ENCODE data around the gene SUMO3.

SUMO3 gene

DNA sequence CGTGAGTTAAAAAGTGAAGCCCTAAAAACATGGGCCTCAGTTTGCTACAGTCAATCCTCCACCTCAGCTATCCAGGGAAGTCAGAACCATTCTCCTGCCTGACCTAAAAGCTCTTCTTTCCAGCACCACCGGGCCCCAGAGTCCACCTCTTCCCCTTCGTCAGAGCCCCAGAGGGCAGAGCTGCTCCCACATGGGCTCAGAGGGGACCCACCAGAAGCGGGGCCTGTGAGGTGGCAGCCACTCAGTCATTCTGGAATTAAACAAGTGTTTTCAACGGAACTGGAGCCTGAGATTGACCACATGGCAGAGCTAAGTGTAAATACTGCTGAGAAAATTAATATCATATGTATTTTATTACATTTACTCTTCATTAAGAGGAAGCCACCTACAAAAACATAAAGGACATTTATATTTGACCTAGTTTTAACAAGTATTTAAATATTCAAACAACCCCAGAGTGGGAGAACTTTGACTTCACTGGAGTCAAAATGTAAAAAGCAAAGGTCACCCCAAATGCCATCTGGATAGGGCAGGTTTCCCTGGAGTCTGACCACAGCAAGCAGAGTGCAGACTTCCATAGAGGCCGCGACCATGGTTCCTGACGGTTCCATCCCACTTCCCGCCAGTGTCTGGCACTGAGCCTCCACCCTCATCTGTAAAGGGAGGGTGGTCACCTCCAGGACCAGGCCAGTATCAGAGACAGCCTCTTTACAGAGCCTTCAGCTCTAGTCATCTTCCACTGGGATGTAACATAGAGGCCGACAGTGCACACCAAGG is 1.8 kb downstream of the SUMO3 start:
- no peaks in the 10 kb centered on the region for H3K27me3 ChIP-seq (ENCODE audit: insufficient read depth, low read length, poor library complexity, severe bottlenecking)
- no peaks in the 10 kb centered on the region for H3F3A ChIP-seq (ENCODE audit: low read depth)
- peak overlapping the region; percentile 78 for H3K4me2 ChIP-seq (ENCODE audit: low read depth, low read length, poor library complexity, severe bottlenecking)
- H3K79me2 ChIP-seq (ENCODE audit: insufficient read depth, low read length): peaks cover 74% of the 10 kb centered on the region
- peaks cover 18% of the 10 kb centered on the region for H3K4me1 ChIP-seq (ENCODE audit: insufficient read depth, low read length, poor library complexity, severe bottlenecking)
- H3K36me3 ChIP-seq (ENCODE audit: insufficient read depth, low read length): peaks cover 4% of the 10 kb centered on the region; the same call in 1 of the 2 replicates
- peaks cover 62% of the 10 kb centered on the region for H4K20me1 ChIP-seq (ENCODE audit: insufficient read depth, low read length, poor library complexity, severe bottlenecking)
- H3K9me2 ChIP-seq (replicated peaks; ENCODE audit: low read depth, low read length): no peaks in the 10 kb centered on the region
- H3K9me3 ChIP-seq (ENCODE audit: insufficient read depth, low read depth, low read length): no peaks in the 10 kb centered on the region
- H3K9ac ChIP-seq (ENCODE audit: low read depth, low read length, poor library complexity, severe bottlenecking): peak overlapping the region; percentile 24
- no peak overlapping the region for H2AFZ ChIP-seq (ENCODE audit: low read length)
- TF ChIP-seq, protein P1, sequence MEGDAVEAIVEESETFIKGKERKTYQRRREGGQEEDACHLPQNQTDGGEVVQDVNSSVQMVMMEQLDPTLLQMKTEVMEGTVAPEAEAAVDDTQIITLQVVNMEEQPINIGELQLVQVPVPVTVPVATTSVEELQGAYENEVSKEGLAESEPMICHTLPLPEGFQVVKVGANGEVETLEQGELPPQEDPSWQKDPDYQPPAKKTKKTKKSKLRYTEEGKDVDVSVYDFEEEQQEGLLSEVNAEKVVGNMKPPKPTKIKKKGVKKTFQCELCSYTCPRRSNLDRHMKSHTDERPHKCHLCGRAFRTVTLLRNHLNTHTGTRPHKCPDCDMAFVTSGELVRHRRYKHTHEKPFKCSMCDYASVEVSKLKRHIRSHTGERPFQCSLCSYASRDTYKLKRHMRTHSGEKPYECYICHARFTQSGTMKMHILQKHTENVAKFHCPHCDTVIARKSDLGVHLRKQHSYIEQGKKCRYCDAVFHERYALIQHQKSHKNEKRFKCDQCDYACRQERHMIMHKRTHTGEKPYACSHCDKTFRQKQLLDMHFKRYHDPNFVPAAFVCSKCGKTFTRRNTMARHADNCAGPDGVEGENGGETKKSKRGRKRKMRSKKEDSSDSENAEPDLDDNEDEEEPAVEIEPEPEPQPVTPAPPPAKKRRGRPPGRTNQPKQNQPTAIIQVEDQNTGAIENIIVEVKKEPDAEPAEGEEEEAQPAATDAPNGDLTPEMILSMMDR (conservative IDR thresholded peaks at IDR 0.05; ENCODE audit: low read length): no peak
- TF ChIP-seq EZH2phosphoT487 (IDR thresholded peaks at IDR 0.05; ENCODE audit: borderline replicate concordance): no peak
- H3K4me3 ChIP-seq (ENCODE audit: low read length, poor library complexity, severe bottlenecking): peak overlapping the region; percentile 64

DNA sequence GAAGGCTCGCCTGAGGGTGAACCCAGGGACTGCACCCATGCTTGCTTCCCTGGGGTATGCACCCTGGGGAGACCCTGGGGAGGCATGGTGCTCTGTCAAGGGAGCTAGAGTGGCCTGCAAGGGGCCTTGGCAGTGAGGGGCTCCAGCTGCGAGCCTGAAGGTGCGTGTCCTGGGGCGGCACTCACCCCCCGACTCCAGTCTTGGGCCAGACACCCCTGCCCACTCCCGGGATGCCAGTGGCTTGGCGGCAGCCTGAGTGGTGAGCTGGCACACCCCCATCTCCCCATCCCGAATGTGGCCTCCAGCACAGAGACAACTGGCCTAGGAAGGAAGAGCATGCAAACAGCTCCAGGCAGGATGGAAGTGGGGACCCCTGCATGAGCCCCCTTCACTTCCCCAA is 2.6 kb downstream of the SUMO3 start:
- H3K4me2 ChIP-seq (ENCODE audit: low read depth, low read length, poor library complexity, severe bottlenecking): peak overlapping the region; percentile 78
- no peaks in the 10 kb centered on the region for H3F3A ChIP-seq (ENCODE audit: low read depth)
- no peaks in the 10 kb centered on the region for H3K9me2 ChIP-seq (replicated peaks; ENCODE audit: low read depth, low read length)
- H3K4me3 ChIP-seq (ENCODE audit: low read length, poor library complexity, severe bottlenecking): peak overlapping the region; percentile 40
- no peaks in the 10 kb centered on the region for H3K9me3 ChIP-seq (ENCODE audit: insufficient read depth, low read depth, low read length)
- H3K36me3 ChIP-seq (ENCODE audit: insufficient read depth, low read length): peaks cover 12% of the 10 kb centered on the region; the same call in 1 of the 2 replicates
- peaks cover 69% of the 10 kb centered on the region for H4K20me1 ChIP-seq (ENCODE audit: insufficient read depth, low read length, poor library complexity, severe bottlenecking)
- TF ChIP-seq, protein P1 (conservative IDR thresholded peaks at IDR 0.05; ENCODE audit: low read length): no peak
- no peak for TF ChIP-seq EZH2phosphoT487 (IDR thresholded peaks at IDR 0.05; ENCODE audit: borderline replicate concordance)
- no peaks in the 10 kb centered on the region for H3K27me3 ChIP-seq (ENCODE audit: insufficient read depth, low read length, poor library complexity, severe bottlenecking)
- peaks cover 82% of the 10 kb centered on the region for H3K79me2 ChIP-seq (ENCODE audit: insufficient read depth, low read length)
- H3K4me1 ChIP-seq (ENCODE audit: insufficient read depth, low read length, poor library complexity, severe bottlenecking): peaks cover 19% of the 10 kb centered on the region
- H2AFZ ChIP-seq (ENCODE audit: low read length): no peak overlapping the region
- H3K9ac ChIP-seq (ENCODE audit: low read depth, low read length, poor library complexity, severe bottlenecking): no peak overlapping the region

DNA sequence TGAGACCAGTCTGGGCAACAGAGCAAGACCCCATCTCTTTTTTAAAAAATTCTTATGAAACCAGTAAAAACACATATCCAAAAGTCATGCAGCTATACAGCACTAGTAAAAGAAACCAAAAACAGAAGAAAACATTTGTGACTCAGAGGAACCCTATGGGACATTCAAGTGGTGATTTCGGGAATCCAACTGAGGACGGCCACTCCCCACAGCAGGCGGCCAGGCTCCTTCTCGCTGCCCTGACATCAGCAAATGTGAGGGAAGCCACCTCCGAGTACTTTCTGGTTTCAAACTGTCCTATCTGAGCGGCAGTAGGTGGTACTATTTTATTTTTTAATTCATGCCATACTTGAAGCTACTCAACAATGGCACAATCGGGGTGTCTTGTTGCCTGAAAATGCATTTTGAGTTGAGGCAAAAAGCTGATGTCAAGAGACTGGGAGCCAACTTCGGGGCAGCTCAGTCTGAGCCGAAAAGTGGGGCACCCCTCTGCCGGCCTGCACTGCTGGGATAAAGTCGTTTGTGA is 3.3 kb downstream of the SUMO3 start:
- peaks cover 87% of the 10 kb centered on the region for H3K79me2 ChIP-seq (ENCODE audit: insufficient read depth, low read length)
- peaks cover 74% of the 10 kb centered on the region for H4K20me1 ChIP-seq (ENCODE audit: insufficient read depth, low read length, poor library complexity, severe bottlenecking)
- H3K9ac ChIP-seq (ENCODE audit: low read depth, low read length, poor library complexity, severe bottlenecking): peak overlapping the region; percentile 22
- TF ChIP-seq, protein P1 (conservative IDR thresholded peaks at IDR 0.05; ENCODE audit: low read length): no peak
- no peak for TF ChIP-seq EZH2phosphoT487 (IDR thresholded peaks at IDR 0.05; ENCODE audit: borderline replicate concordance)
- H3K36me3 ChIP-seq (ENCODE audit: insufficient read depth, low read length): peaks cover 19% of the 10 kb centered on the region; the same call in 1 of the 2 replicates
- H2AFZ ChIP-seq (ENCODE audit: low read length): no peak overlapping the region
- peak overlapping the region; percentile 78 for H3K4me2 ChIP-seq (ENCODE audit: low read depth, low read length, poor library complexity, severe bottlenecking)
- no peaks in the 10 kb centered on the region for H3F3A ChIP-seq (ENCODE audit: low read depth)
- H3K27me3 ChIP-seq (ENCODE audit: insufficient read depth, low read length, poor library complexity, severe bottlenecking): no peaks in the 10 kb centered on the region
- H3K9me3 ChIP-seq (ENCODE audit: insufficient read depth, low read depth, low read length): no peaks in the 10 kb centered on the region
- H3K9me2 ChIP-seq (replicated peaks; ENCODE audit: low read depth, low read length): no peaks in the 10 kb centered on the region
- peaks cover 19% of the 10 kb centered on the region for H3K4me1 ChIP-seq (ENCODE audit: insufficient read depth, low read length, poor library complexity, severe bottlenecking)
- peak overlapping the region; percentile 40 for H3K4me3 ChIP-seq (ENCODE audit: low read length, poor library complexity, severe bottlenecking)

All from Loucy (cell line).